Measurements from ENCODE around the gene TMEM182.

GRCh38 chr2:102778260-102778659 is 16.4 kb downstream of the TMEM182 start:
- TF ChIP-seq TP53 (CRISPR knock-in tag; IDR thresholded peaks at IDR 0.05) (no peak), USF2 (CRISPR knock-in tag; IDR thresholded peaks at IDR 0.05) (no peak), NFYB (CRISPR knock-in tag; conservative IDR thresholded peaks at IDR 0.05; ENCODE audit: low read depth) (no peak), CREM (CRISPR knock-in tag; IDR thresholded peaks at IDR 0.05) (no peak), NR2C2 (CRISPR knock-in tag; IDR thresholded peaks at IDR 0.05) (no peak), SMAD3 (CRISPR knock-in tag; IDR thresholded peaks at IDR 0.05; ENCODE audit: borderline replicate concordance) (no peak), TEAD4 (CRISPR knock-in tag; IDR thresholded peaks at IDR 0.05) (no peak), ATF2 (CRISPR knock-in tag; IDR thresholded peaks at IDR 0.05; ENCODE audit: borderline replicate concordance, low read depth) (no peak)
- TF ChIP-seq, protein P1, sequence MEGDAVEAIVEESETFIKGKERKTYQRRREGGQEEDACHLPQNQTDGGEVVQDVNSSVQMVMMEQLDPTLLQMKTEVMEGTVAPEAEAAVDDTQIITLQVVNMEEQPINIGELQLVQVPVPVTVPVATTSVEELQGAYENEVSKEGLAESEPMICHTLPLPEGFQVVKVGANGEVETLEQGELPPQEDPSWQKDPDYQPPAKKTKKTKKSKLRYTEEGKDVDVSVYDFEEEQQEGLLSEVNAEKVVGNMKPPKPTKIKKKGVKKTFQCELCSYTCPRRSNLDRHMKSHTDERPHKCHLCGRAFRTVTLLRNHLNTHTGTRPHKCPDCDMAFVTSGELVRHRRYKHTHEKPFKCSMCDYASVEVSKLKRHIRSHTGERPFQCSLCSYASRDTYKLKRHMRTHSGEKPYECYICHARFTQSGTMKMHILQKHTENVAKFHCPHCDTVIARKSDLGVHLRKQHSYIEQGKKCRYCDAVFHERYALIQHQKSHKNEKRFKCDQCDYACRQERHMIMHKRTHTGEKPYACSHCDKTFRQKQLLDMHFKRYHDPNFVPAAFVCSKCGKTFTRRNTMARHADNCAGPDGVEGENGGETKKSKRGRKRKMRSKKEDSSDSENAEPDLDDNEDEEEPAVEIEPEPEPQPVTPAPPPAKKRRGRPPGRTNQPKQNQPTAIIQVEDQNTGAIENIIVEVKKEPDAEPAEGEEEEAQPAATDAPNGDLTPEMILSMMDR (IDR thresholded peaks at IDR 0.05), result no peak
